Urinary bladder (tissue), 4 donors: ENCODE results near the gene CXCR1. TPM values are rescaled to one million over a fixed set of nuclear protein-coding genes. Genes with fewer than 3 reads are reported as not detected.
"Not testable (repeated sequence)": the region's sequence is repeated elsewhere in the genome, so short reads cannot be mapped to it uniquely, and the experiment has no call there.

Source experiments
- DNase-seq: peaks from one replicate; pipeline ENCODE4 v3.0.0-alpha.2; 2015; ENCODE audit errors: extremely low spot score
- H3K27ac ChIP-seq: one replicate; pipeline ENCODE4 v1.5.1; 2013; ENCODE audit warnings: low read depth, mild to moderate bottlenecking, moderate library complexity
- H3K36me3 ChIP-seq: one replicate; pipeline ENCODE4 v1.6.1; 2013; ENCODE audit warnings: mild to moderate bottlenecking, moderate library complexity; ENCODE audit not compliant: insufficient read depth
- H3K4me1 ChIP-seq: one replicate; pipeline ENCODE4 v1.6.1; 2013; ENCODE audit warnings: mild to moderate bottlenecking, moderate library complexity; ENCODE audit not compliant: insufficient read depth
- H3K4me3 ChIP-seq: one replicate; pipeline ENCODE4 v1.5.1; 2013; ENCODE audit warnings: low read depth, low read length
- WGBS: extraction: QIAGEN DNeasy Blood & Tissue Kit; methylation state at CpG from one replicate; pipeline ENCODE4 v1.1.7; 2013; 5-methylcytosine and 5-hydroxymethylcytosine counted together
- polyA plus RNA-seq: library from polyadenylated mRNA; stranded (reverse); fragments of 200-250 nt; gene quantifications from one replicate; pipeline ENCODE4 v1.2.3, GENCODE V29; 2013
- total RNA-seq: library from RNA; depleted of rRNA; stranded (reverse); fragments of >200 nt; gene quantifications from one replicate; pipeline ENCODE4 v1.2.3, GENCODE V29; 2014
- donor health status: healthy with polysubstance abuse.
- donor health status: healthy.

CXCR1 gene
- total and polyA plus RNA-seq, 2 donors = 0.13 to 0.26 TPM

DNA sequence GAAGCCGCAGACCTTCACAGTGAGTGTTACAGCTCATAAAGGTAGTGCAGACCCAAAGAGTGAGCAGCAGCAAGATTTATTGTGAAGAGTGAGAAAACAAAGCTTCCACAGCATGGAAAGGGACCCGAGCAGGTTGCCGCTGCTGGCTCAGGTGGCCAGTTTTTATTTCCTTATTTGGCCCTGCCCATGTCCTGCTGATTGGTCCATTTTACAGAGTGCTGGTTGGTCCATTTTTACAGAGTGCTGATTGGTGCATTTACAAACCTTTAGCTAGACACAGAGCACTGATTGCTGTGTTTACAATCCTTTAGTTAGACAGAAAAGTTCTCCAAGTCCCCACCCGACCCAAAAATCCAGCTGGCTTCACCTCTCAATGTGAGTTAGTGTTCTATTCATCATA lies 45.0 kb downstream of the CXCR1 start:
- H3K36me3 ChIP-seq, H3K27ac ChIP-seq, H3K4me1 ChIP-seq, H3K4me3 ChIP-seq, DNase-seq: not testable (repeated sequence)
- WGBS = 78% methylated on average over 4 of the region's 4 CpGs

Other genes starting within 250 kb of the CXCR1 start
- gene TNS1, start 164.0 kb downstream of the CXCR1 start, total RNA-seq = 191 TPM
- 576 TPM for gene TNS1, start 164.0 kb downstream of the CXCR1 start, polyA plus RNA-seq
- not detected for gene RUFY4, start 97.7 kb downstream of the CXCR1 start, total RNA-seq
- 0.09 TPM for gene RUFY4, start 97.7 kb downstream of the CXCR1 start, polyA plus RNA-seq
- gene CXCR2, start 40.9 kb downstream of the CXCR1 start, total RNA-seq = 0.48 TPM
- 0.77 TPM for gene CXCR2, start 40.9 kb downstream of the CXCR1 start, polyA plus RNA-seq
- gene ARPC2, start 50.2 kb upstream of the CXCR1 start, total RNA-seq = 206 TPM
- gene ARPC2, start 50.2 kb upstream of the CXCR1 start, polyA plus RNA-seq = 256 TPM
- 1.6 TPM for gene GPBAR1, start 94.1 kb upstream of the CXCR1 start, total RNA-seq
- gene GPBAR1, start 94.1 kb upstream of the CXCR1 start, polyA plus RNA-seq = 19.3 TPM
- 75.9 TPM for gene AAMP, start 103.2 kb upstream of the CXCR1 start, total RNA-seq
- 139 TPM for gene AAMP, start 103.2 kb upstream of the CXCR1 start, polyA plus RNA-seq
- 24.6 TPM for gene PNKD, start 103.6 kb upstream of the CXCR1 start, total RNA-seq
- 92.7 TPM for gene PNKD, start 103.6 kb upstream of the CXCR1 start, polyA plus RNA-seq
- 127 TPM for gene TMBIM1, start 125.5 kb upstream of the CXCR1 start, total RNA-seq
- gene TMBIM1, start 125.5 kb upstream of the CXCR1 start, polyA plus RNA-seq = 180 TPM
- gene CATIP, start 189.9 kb upstream of the CXCR1 start, total RNA-seq = not detected
- not detected for gene CATIP, start 189.9 kb upstream of the CXCR1 start, polyA plus RNA-seq
- gene SLC11A1, start 215.3 kb upstream of the CXCR1 start, total RNA-seq = 1.7 TPM
- gene SLC11A1, start 215.3 kb upstream of the CXCR1 start, polyA plus RNA-seq = 19.7 TPM
- 66.2 TPM for gene CTDSP1, start 232.9 kb upstream of the CXCR1 start, total RNA-seq
- 179 TPM for gene CTDSP1, start 232.9 kb upstream of the CXCR1 start, polyA plus RNA-seq